ENCODE measurements around the gene SPATA13.
"Not testable (repeated sequence)": the region's sequence is repeated elsewhere in the genome, so short reads cannot be mapped to it uniquely, and the experiment has no call there.

Gene SPATA13

GRCh38 chr13:24119626-24120508 lies 40.7 kb upstream of the SPATA13 start:
- DNase-seq, result no peak
- H3K9me3 ChIP-seq, result no peaks in the 10 kb centered on the region
- H3K36me3 ChIP-seq, result no peaks in the 10 kb centered on the region
- H3K4me1 ChIP-seq, result no peaks in the 10 kb centered on the region
- TF ChIP-seq CTCF (IDR thresholded peaks at IDR 0.05), result no peak
- intact Hi-C loops (cut with DNase I; ENCODE audit: low total_unique reads), result no loop called here
- H3K27ac ChIP-seq, result no peak overlapping the region
- H3K4me3 ChIP-seq, result no peak overlapping the region
- no peaks in the 10 kb centered on the region for H3K27me3 ChIP-seq

GRCh38 chr13:24122045-24122444 lies 38.5 kb upstream of the SPATA13 start:
- H3K4me3 ChIP-seq; H3K9me3 ChIP-seq; H3K27ac ChIP-seq; DNase-seq; H3K36me3 ChIP-seq; H3K27me3 ChIP-seq; H3K4me1 ChIP-seq; intact Hi-C loops (cut with DNase I; ENCODE audit: low total_unique reads): not testable (repeated sequence)

- Histone ChIP-seq H3K4me1 (no peaks in the 10 kb centered on the region), H3K27ac (no peak overlapping the region)
- intact Hi-C loops (cut with DNase I; ENCODE audit: low total_unique reads), result no loop called here
Observed at GRCh38 chr13:24122569-24122968, 38.0 kb upstream of the SPATA13 start.

GRCh38 chr13:24123761-24124160 lies 36.8 kb upstream of the SPATA13 start:
- Histone ChIP-seq H3K27ac (no peak overlapping the region), H3K9me3 (no peaks in the 10 kb centered on the region), H3K27me3 (no peaks in the 10 kb centered on the region), H3K4me3 (no peak overlapping the region), H3K36me3 (no peaks in the 10 kb centered on the region), H3K4me1 (no peaks in the 10 kb centered on the region)
- no peak for DNase-seq
- intact Hi-C loops (cut with DNase I; ENCODE audit: low total_unique reads), result no loop called here
- no peak for TF ChIP-seq CTCF (IDR thresholded peaks at IDR 0.05)

More at GRCh38 chr13:24122569-24122968, 38.0 kb upstream of the SPATA13 start:
- no peak for DNase-seq
- Histone ChIP-seq H3K27me3 (no peaks in the 10 kb centered on the region), H3K9me3 (no peaks in the 10 kb centered on the region), H3K36me3 (no peaks in the 10 kb centered on the region), H3K4me3 (no peak overlapping the region)
- no peak for TF ChIP-seq CTCF (IDR thresholded peaks at IDR 0.05)

- no peaks in the 10 kb centered on the region for H3K9me3 ChIP-seq
- no peak for DNase-seq
- no peak overlapping the region for H3K27ac ChIP-seq
- H3K36me3 ChIP-seq, result no peaks in the 10 kb centered on the region
- no peak overlapping the region for H3K4me3 ChIP-seq
- no peak for TF ChIP-seq CTCF (IDR thresholded peaks at IDR 0.05)
- no peaks in the 10 kb centered on the region for H3K27me3 ChIP-seq
- intact Hi-C loops (cut with DNase I; ENCODE audit: low total_unique reads), result no loop called here
- no peaks in the 10 kb centered on the region for H3K4me1 ChIP-seq
Observed at GRCh38 chr13:24124789-24125476, 35.6 kb upstream of the SPATA13 start.

GRCh38 chr13:24127116-24127631 lies 33.3 kb upstream of the SPATA13 start:
- no peak for DNase-seq
- H3K27me3 ChIP-seq, result no peaks in the 10 kb centered on the region
- H3K4me1 ChIP-seq, result no peaks in the 10 kb centered on the region
- H3K9me3 ChIP-seq, result peaks cover 0 to 14% (median 0%) of the 10 kb centered on the region in 3 donors
- H3K4me3 ChIP-seq, result no peak overlapping the region
- no peaks in the 10 kb centered on the region for H3K36me3 ChIP-seq
- H3K27ac ChIP-seq, result no peak overlapping the region
- no peak for TF ChIP-seq CTCF (IDR thresholded peaks at IDR 0.05)
- intact Hi-C loops (cut with DNase I; ENCODE audit: low total_unique reads), result no loop called here
